K562 (cell line): ENCODE measurements around the gene VPS13D. TPM values are rescaled to one million over a fixed set of nuclear protein-coding genes. Genes with fewer than 3 reads are reported as not detected.

Experiments
- CXXC5 ChIP-seq: fragments of 250-450 bp; sonication (Bioruptor Pico); IDR thresholded peaks from 2 replicates; pipeline ENCODE4 v1.8.0; 2022; ENCODE audit warnings: inconsistent platforms, mild to moderate bottlenecking, moderate library complexity
- FOXJ2 ChIP-seq: fragments of 200-800 bp; sonication (Bioruptor generic); IDR thresholded peaks from 2 replicates; pipeline ENCODE4 v1.6.1; 2016; ENCODE audit warnings: missing genetic modification characterization, missing compliant biosample characterization
- KAT7 ChIP-seq: sonication (generic); formaldehyde crosslinking; IDR thresholded peaks from 2 replicates; pipeline ENCODE4 v1.8.0; 2022; ENCODE audit warnings: missing genetic modification reagents, mild to moderate bottlenecking, borderline replicate concordance
- L3MBTL2 ChIP-seq: fragments of 450-650 bp; IDR thresholded peaks from 2 replicates; pipeline ENCODE4 v1.6.1; 2016; ENCODE audit warnings: mild to moderate bottlenecking, moderate library complexity
- NEUROD1 ChIP-seq: fragments of 150-350 bp; IDR thresholded peaks from 2 replicates; pipeline ENCODE4 v1.6.1; 2014; ENCODE audit warnings: borderline replicate concordance, low read length, low read depth; ENCODE audit not compliant: partially characterized antibody
- NFYB ChIP-seq: IDR thresholded peaks from 2 replicates; pipeline ENCODE4 v1.6.1; 2011; ENCODE audit warnings: mild to moderate bottlenecking, moderate library complexity; ENCODE audit not compliant: insufficient read length; ENCODE audit errors: extremely low read depth
- NR2C2 ChIP-seq, 2 experiments: fragments of 200-800 bp in 1 of 2; sonication (Bioruptor generic) in 1 of 2; sonication (generic) in 1 of 2; formaldehyde crosslinking in 1 of 2; IDR thresholded peaks; 2 replicates each; pipeline versions ENCODE4 v1.6.1 to v1.8.0; 2016 to 2022; ENCODE audit warnings: mild to moderate bottlenecking in 1 of 2, missing compliant biosample characterization in 1 of 2, missing genetic modification characterization in 1 of 2, missing genetic modification reagents in 1 of 2
- REST ChIP-seq, 2 experiments: fragments of 450-650 bp; formaldehyde crosslinking in 1 of 2; IDR thresholded peaks; 2 replicates each; pipeline versions ENCODE4 v1.4.0 to v1.6.1; 2014 to 2020; ENCODE audit warnings: mild to moderate bottlenecking in 2 of 2, borderline replicate concordance in 1 of 2, low read depth in 1 of 2
- RFX7 ChIP-seq: fragments of 250-450 bp; sonication (Bioruptor Pico); IDR thresholded peaks from 2 replicates; pipeline ENCODE4 v1.5.1; 2021; ENCODE audit warnings: mild to moderate bottlenecking
- SNIP1 ChIP-seq: fragments of 450-650 bp; IDR thresholded peaks from 2 replicates; pipeline ENCODE4 v1.7.1; 2017; ENCODE audit warnings: low read depth, mild to moderate bottlenecking
- SUPT5H ChIP-seq: fragments of 450-650 bp; IDR thresholded peaks from 2 replicates; pipeline ENCODE4 v1.6.1; 2016
- ZNF3 ChIP-seq: fragments of 250-450 bp; sonication (Bioruptor Pico); IDR thresholded peaks from 2 replicates; pipeline ENCODE4 v1.5.0; 2021; ENCODE audit warnings: mild to moderate bottlenecking, moderate library complexity
- polyA plus RNA-seq, 8 experiments: library from polyadenylated mRNA; depleted of rRNA in 4 of 8; stranded (reverse) in 5 of 8; unstranded in 3 of 8; fragments of >200 nt; fragmentation: Nextera tagmentation in 2 of 8; fragmentation: Illumina TruSeq in 1 of 8; extraction: Ambion mirVana in 2 of 8; extraction: Trizol in 1 of 8; gene quantifications; 2 replicates each; pipeline versions ENCODE4 v1.2.1 to v1.2.3, GENCODE V29; 2011 to 2014; ENCODE audit warnings: inconsistent platforms in 1 of 8, missing spikeins in 1 of 8
- total RNA-seq, 7 experiments: library from RNA; depleted of rRNA in 6 of 7; stranded (reverse); fragments of >200 nt in 6 of 7; fragmentation: Illumina TruSeq in 2 of 7; extraction: Trizol in 2 of 7; gene quantifications; 2 replicates each; pipeline versions ENCODE4 v1.2.1 to v1.2.3, GENCODE V29; 2011 to 2021; ENCODE audit warnings: low replicate concordance in 1 of 7
- TF ChIP-seq, protein P1 (sequence below), 2 experiments: IDR thresholded peaks in 1 of 2; conservative IDR thresholded peaks in 1 of 2; 2 replicates each; pipeline ENCODE4 v1.6.1; 2016; ENCODE audit warnings: low read depth in 2 of 2, mild to moderate bottlenecking in 1 of 2, missing compliant biosample characterization in 1 of 2, missing genetic modification characterization in 1 of 2, moderate library complexity in 1 of 2
- TF ChIP-seq, protein P2 (sequence below), 2 experiments: fragments of 450-650 bp; conservative IDR thresholded peaks; 2 replicates each; pipeline ENCODE4 v1.6.1; 2017; ENCODE audit warnings: mild to moderate bottlenecking in 2 of 2, moderate library complexity in 2 of 2

VPS13D gene
- total and polyA plus RNA-seq, 9 of the 15 experiments (the other 6 are each of a cell fraction or from before 2014, with no cell fraction given), result 6.1 to 51.5 (median 38.5) TPM

DNA sequence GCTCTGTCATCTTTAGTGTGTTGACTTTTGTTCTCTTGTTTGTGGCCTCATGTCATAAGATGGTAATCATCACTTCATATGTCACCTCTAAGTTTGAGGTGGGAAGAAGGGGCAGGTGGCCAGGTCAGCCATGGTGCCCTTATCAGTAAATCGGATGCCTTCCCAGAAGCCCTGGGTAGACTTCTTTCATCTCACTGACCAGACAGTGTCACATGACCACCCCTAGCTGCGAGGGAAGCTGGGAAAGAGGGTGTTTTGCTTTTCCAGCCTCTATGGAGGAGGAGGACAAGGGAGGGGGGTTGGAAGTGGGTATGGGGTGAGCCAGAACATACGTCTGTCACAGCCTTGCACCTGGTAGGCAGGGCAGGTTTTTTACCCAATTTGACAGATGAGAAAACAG is 34.4 kb upstream of the VPS13D start (continued):
- 0 out of 2 replicates have a peak, but pooled peaks have one; percentile 9 for TF ChIP-seq REST (IDR thresholded peaks at IDR 0.05; ENCODE audit: borderline replicate concordance)
- no peak for TF ChIP-seq REST (CRISPR knock-in tag; IDR thresholded peaks at IDR 0.05; ENCODE audit: low read depth)
- TF ChIP-seq, protein P1, sequence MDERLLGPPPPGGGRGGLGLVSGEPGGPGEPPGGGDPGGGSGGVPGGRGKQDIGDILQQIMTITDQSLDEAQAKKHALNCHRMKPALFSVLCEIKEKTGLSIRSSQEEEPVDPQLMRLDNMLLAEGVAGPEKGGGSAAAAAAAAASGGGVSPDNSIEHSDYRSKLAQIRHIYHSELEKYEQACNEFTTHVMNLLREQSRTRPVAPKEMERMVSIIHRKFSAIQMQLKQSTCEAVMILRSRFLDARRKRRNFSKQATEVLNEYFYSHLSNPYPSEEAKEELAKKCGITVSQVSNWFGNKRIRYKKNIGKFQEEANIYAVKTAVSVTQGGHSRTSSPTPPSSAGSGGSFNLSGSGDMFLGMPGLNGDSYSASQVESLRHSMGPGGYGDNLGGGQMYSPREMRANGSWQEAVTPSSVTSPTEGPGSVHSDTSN (CRISPR knock-in tag; IDR thresholded peaks at IDR 0.05; ENCODE audit: low read depth), result no peak
- TF ChIP-seq, protein P1 (tag; conservative IDR thresholded peaks at IDR 0.05; ENCODE audit: low read depth), result no peak
- TF ChIP-seq CXXC5, result 0 out of 2 replicates have a peak, but pooled peaks have one; percentile 20
- no peak for TF ChIP-seq NFYB
- no peak for TF ChIP-seq NR2C2 (CRISPR knock-in tag; IDR thresholded peaks at IDR 0.05)
- TF ChIP-seq NR2C2 (tag; IDR thresholded peaks at IDR 0.05), result 0 out of 2 replicates have a peak, but pooled peaks have one; percentile 15
- TF ChIP-seq RFX7, result no peak
- no peak for TF ChIP-seq ZNF3 (CRISPR knock-in tag)
- TF ChIP-seq, protein P2, sequence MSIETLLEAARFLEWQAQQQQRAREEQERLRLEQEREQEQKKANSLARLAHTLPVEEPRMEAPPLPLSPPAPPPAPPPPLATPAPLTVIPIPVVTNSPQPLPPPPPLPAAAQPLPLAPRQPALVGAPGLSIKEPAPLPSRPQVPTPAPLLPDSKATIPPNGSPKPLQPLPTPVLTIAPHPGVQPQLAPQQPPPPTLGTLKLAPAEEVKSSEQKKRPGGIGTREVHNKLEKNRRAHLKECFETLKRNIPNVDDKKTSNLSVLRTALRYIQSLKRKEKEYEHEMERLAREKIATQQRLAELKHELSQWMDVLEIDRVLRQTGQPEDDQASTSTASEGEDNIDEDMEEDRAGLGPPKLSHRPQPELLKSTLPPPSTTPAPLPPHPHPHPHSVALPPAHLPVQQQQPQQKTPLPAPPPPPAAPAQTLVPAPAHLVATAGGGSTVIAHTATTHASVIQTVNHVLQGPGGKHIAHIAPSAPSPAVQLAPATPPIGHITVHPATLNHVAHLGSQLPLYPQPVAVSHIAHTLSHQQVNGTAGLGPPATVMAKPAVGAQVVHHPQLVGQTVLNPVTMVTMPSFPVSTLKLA (conservative IDR thresholded peaks at IDR 0.05), result no peak
- no peak for TF ChIP-seq SNIP1
- no peak for TF ChIP-seq SUPT5H
- peak; percentile 60; the same call in 1 of the 2 replicates for TF ChIP-seq L3MBTL2
- TF ChIP-seq NEUROD1, result no peak
- no peak for TF ChIP-seq KAT7 (CRISPR knock-in tag)
- TF ChIP-seq FOXJ2 (tag), result 0 out of 2 replicates have a peak, but pooled peaks have one; percentile 1
